GM18505 (cell line): Measurements from ENCODE around the gene DSEL.

Experiments used
- ATAC-seq: cut with Tn5 transposase; IDR thresholded peaks from one replicate; pipeline ENCODE4 v1.9.1; 2021; ENCODE audit not compliant: unreplicated experiment
- POLR2A ChIP-seq: IDR thresholded peaks from 4 replicates; pipeline ENCODE4 v1.6.1; 2011; ENCODE audit warnings: borderline replicate concordance; ENCODE audit not compliant: insufficient read depth, insufficient read length; ENCODE audit errors: extremely low read depth

DSEL gene

GRCh38 chr18:67516539-67517443, at the start of gene DSEL:
Gene DSEL, minus strand, starts transcription at chr18:67516720. Its CDS starts 2,112 bp downstream, at chr18:67514608.
- TF ChIP-seq POLR2A, result no peak
- peak; percentile 99 for ATAC-seq

- no peak for TF ChIP-seq POLR2A
- ATAC-seq, result no peak
Observed at GRCh38 chr18:67553437-67553836, 36.9 kb upstream of the DSEL start.

GRCh38 chr18:67550872-67551520, 34.5 kb upstream of the DSEL start:
- no peak for ATAC-seq
- no peak for TF ChIP-seq POLR2A

GRCh38 chr18:67549946-67550345, 33.4 kb upstream of the DSEL start:
- no peak for TF ChIP-seq POLR2A
- no peak for ATAC-seq

- no peak for TF ChIP-seq POLR2A
- no peak for ATAC-seq
Observed at GRCh38 chr18:67545681-67546080, 29.2 kb upstream of the DSEL start.

GRCh38 chr18:67540559-67540958, 24.0 kb upstream of the DSEL start:
- no peak for ATAC-seq
- no peak for TF ChIP-seq POLR2A

GRCh38 chr18:67531929-67532328, 15.4 kb upstream of the DSEL start:
- TF ChIP-seq POLR2A, result no peak
- no peak for ATAC-seq

- no peak for ATAC-seq
Observed at GRCh38 chr18:67525328-67526099, 9.0 kb upstream of the DSEL start.

GRCh38 chr18:67520351-67520921, 3.9 kb upstream of the DSEL start:
- no peak for ATAC-seq
- no peak for TF ChIP-seq POLR2A

More at GRCh38 chr18:67525328-67526099, 9.0 kb upstream of the DSEL start:
- TF ChIP-seq POLR2A, result no peak

- ATAC-seq, result no peak
- TF ChIP-seq POLR2A, result no peak
Observed at GRCh38 chr18:67519592-67519991, 3.1 kb upstream of the DSEL start.

GRCh38 chr18:67518566-67518965, 2.0 kb upstream of the DSEL start:
- ATAC-seq, result no peak
- TF ChIP-seq POLR2A, result no peak

GRCh38 chr18:67517444-67517765, 885 bp upstream of the DSEL start:
- ATAC-seq, result no peak
- TF ChIP-seq POLR2A, result no peak

GRCh38 chr18:67515942-67516538, 480 bp downstream of the DSEL start:
- peak; percentile 35 for ATAC-seq
- no peak for TF ChIP-seq POLR2A
